Left kidney (tissue), 2 donors: ENCODE measurements around the gene TK2. TPM values are rescaled to one million over a fixed set of nuclear protein-coding genes. Genes with fewer than 3 reads are reported as not detected.
"Not testable (repeated sequence)": the region's sequence is repeated elsewhere in the genome, so short reads cannot be mapped to it uniquely, and the experiment has no call there.

ENCODE experiments used
- DNase-seq: peaks from one replicate; pipeline ENCODE4 v3.0.0-alpha.2; 2013
- polyA plus RNA-seq: library from polyadenylated mRNA; unstranded; fragments of 120-200 nt; gene quantifications from one replicate; pipeline ENCODE4 v1.2.1, GENCODE V29; 2013; ENCODE audit not compliant: insufficient read length

The TK2 gene
- polyA plus RNA-seq, 1 donor: 41.8 TPM

DNA sequence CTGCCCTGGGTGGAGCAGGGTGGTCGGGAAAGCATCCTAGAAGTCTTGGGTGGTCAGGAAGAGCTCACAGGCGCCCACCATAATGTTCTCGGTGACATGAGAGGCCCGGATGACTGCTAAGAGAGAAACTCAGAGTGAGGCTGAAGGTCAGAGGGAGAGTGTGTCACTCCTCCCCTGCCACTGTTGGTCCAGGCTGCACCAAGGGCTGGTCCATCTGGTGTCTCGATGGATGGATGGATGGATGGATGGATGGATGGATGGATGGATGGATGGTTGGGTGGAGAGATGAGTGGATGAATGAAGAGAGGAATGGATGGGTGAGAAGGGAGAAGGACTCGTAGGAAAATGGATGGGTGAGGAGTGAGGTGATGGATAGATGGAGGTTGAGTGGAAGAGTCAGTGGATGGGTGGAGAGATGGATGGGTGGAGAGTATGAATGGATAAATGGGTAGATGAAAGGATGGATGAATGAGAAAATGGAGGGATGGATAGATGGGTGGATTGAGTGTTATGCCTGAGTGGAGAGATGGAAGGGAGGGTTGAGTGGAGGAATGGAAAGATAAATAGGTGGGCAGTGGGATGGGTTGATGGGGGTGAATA lies 79.9 kb downstream of the TK2 start:
- DNase-seq: no peak

DNA sequence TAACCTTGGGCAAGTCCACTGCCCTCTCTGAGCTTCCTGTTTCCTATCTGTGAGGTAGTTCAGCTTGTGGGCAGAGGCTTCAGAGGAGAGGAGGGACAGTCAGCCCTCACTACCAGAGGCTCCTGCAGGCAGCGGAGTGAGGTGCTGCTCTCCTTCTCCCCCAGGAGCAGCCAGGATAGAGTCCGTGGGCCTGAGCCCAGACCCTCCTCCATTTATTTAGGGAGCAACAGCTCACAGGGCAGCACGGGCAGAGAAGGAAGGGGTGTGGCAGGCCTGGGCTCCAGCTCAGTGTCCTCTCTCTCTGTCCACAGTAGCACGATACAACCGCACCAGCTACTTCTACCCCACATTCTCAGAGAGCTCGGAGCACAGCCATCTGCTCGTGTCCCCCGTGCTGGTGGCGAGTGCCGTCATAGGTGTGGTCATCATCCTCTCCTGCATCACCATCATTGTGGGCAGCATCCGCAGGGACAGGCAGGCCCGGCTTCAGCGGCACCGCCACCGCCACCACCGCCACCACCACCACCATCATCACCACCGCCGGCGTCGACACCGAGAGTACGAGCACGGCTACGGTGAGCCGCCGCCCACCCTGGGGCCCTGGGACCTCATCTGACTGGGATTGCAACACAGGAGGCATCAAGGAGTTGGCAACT lies 80.5 kb downstream of the TK2 start:
- no peak for DNase-seq

GRCh38 chr16:66468321-66468965 lies 81.5 kb downstream of the TK2 start:
- no peak for DNase-seq

DNA sequence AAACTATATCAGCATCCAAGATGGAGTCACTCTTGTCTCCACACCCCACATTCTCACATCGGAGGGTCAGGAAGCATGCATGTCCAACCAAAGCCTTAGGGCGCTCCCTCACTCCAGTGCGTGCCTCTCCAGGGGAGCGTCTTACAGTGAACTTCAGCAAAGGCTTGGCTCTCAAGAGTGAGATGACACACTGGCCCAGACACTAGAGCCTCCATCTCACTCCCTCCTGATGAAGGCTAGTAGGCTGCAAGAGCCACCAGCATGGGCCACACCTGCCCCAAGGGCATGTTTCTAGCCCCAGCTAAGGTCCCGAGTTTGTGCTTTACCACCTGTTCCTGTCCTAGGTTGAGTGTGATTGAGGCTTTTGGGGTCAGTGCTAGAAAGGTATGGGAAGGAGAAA lies 82.3 kb downstream of the TK2 start:
- DNase-seq: no peak

DNA sequence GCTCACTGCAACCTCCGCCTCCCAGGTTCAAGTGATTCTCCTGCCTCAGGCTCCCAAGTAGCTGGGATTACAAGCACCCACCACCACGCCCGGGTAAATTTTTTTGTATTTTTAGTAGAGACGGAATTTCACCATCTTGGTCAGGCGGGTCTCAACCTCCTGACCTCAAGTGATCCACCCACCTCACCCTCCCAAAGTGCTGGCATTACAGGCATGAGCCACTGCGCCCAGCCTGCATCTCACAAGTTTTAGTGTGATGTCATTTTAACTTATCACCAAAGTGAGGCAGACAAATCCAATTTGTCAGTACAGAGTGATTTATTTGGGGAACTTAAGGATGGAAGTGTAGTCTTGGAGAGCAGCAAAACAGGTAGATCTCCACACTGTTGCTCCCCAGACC lies 83.3 kb downstream of the TK2 start:
- DNase-seq: not testable (repeated sequence)

DNA sequence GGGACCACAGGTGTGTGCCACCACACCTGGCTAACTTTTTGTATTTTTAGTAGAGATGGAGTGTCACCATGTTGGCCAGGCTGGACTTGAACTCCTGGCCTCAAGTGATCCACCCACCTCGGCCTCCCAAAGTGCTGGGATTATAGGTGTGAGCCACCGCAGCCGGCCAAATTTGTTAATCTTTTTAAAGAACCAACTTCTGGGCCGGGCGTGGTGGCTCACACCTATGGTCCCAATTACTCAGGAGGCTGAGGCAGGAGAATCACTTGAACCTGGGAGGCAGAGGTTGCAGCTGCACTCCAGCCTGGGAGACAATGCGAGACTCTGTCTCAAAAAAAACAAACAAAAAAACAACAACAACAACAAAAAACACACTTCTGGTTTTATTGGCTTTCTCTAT lies 84.0 kb downstream of the TK2 start:
- DNase-seq: not testable (repeated sequence)

DNA sequence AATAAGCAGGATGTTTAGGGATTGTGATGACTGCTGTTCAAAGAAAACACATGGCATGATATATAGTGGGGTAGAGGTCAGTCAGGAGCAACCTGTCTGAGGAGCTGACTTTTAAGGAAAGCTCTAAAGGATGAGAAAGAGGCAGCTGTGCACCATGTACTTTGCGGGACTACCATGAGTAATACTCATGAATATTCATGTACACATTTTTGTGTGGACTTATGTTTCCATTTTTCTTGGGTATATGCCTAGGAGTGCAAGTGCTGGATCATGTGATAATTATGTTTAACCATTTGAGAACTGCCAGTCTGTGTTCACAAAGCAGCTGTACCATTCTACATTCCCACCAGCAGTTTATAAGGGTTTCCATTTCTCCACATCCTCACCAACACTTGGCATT lies 87.0 kb downstream of the TK2 start:
- no peak for DNase-seq

DNA sequence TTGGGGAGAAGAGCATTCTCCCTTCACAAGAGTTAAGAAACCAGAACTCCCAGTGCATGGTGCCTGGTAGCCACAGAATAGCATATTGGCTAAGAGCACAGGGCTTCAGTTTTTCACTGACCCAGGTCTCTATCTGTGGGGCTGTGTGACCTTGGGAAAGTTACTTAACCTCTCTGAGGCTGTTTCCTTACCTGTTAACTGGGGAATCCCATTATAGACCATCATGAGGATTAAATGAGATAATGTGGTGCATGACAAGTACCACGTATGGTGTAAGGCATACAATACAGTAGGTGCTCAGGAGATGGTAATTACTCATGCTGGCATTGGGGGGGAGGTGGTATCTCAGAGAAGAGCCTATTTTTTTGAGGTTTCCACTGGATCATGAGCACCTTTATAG lies 89.2 kb downstream of the TK2 start:
- no peak for DNase-seq

GRCh38 chr16:66459878-66460277 lies 90.0 kb downstream of the TK2 start:
- no peak for DNase-seq

DNA sequence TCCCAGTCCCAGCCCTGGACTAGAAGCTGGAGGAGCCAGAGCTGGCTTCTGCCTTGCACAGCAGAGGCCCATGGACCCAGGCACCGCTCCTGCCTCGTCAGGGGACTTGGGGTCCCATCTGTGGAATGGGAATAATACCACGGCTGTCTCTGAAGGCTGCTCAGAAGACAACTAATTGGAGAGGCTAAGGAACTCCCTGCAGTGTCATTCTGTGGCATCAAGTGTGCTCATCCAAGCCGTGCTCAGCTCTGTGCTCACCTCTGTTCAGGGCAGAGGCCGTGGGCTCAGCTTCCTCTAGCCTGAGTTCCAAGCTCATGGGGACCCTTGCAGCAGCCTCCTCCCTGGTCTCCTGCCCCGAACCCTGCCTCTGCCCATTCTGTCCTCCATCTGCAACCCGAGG lies 91.1 kb downstream of the TK2 start:
- DNase-seq: no peak

- no peak for DNase-seq
Observed at GRCh38 chr16:66458292-66458691, 91.6 kb downstream of the TK2 start.

Other genes with a start within 250 kb of the TK2 start
- gene CDH5, start 183.4 kb downstream of the TK2 start, polyA plus RNA-seq: 53.1 TPM
- 3.3 TPM for gene BEAN1, start 122.8 kb downstream of the TK2 start, polyA plus RNA-seq
- gene CKLF, start 2.5 kb upstream of the TK2 start, polyA plus RNA-seq: 38.9 TPM
- gene CMTM1, start 16.3 kb upstream of the TK2 start, polyA plus RNA-seq: 7.0 TPM
- gene CMTM2, start 29.3 kb upstream of the TK2 start, polyA plus RNA-seq: 0.75 TPM
- gene CMTM3, start 54.6 kb upstream of the TK2 start, polyA plus RNA-seq: 61.1 TPM
- 71.6 TPM for gene CMTM4, start 146.6 kb upstream of the TK2 start, polyA plus RNA-seq
- gene DYNC1LI2, start 201.5 kb upstream of the TK2 start, polyA plus RNA-seq: 174 TPM